HepG2 (cell line): Measurements from ENCODE around the gene SRCIN1. TPM values are rescaled to one million over a fixed set of nuclear protein-coding genes. Genes with fewer than 3 reads are reported as not detected.

Source experiments
- BCL6 ChIP-seq: IDR thresholded peaks from 2 replicates; pipeline ENCODE4 v1.6.1; 2016; ENCODE audit warnings: missing genetic modification reagents, missing compliant biosample characterization
- FOSL2 ChIP-seq: sonication (generic); formaldehyde crosslinking; IDR thresholded peaks from 2 replicates; pipeline ENCODE4 v1.4.0; 2020; ENCODE audit warnings: missing genetic modification reagents
- MATR3 ChIP-seq: sonication (generic); formaldehyde crosslinking; IDR thresholded peaks from 2 replicates; pipeline ENCODE4 v1.4.0; 2020; ENCODE audit warnings: missing genetic modification reagents
- MTF2 ChIP-seq: sonication (generic); formaldehyde crosslinking; IDR thresholded peaks from 2 replicates; pipeline ENCODE4 v1.5.0; 2020; ENCODE audit warnings: missing genetic modification reagents, borderline replicate concordance
- NFYC ChIP-seq: IDR thresholded peaks from 2 replicates; pipeline ENCODE4 v1.6.1; 2016; ENCODE audit warnings: missing genetic modification reagents, missing compliant biosample characterization
- RFX3 ChIP-seq: IDR thresholded peaks from 2 replicates; pipeline ENCODE4 v1.6.1; 2016; ENCODE audit warnings: missing biosample characterization, missing genetic modification reagents
- SUZ12 ChIP-seq: fragments of 150-350 bp; IDR thresholded peaks from 2 replicates; pipeline ENCODE4 v1.6.1; 2014; ENCODE audit warnings: low read depth, low read length
- TEAD3 ChIP-seq: optimal IDR thresholded peaks from 2 replicates; pipeline ENCODE3; 2016; ENCODE audit warnings: borderline replicate concordance
- YEATS4 ChIP-seq: sonication (generic); formaldehyde crosslinking; IDR thresholded peaks from 2 replicates; pipeline ENCODE4 v1.4.0; 2020; ENCODE audit warnings: missing genetic modification reagents, borderline replicate concordance
- ZFP62 ChIP-seq: sonication (generic); formaldehyde crosslinking; IDR thresholded peaks from 2 replicates; pipeline ENCODE4 v1.4.0; 2020; ENCODE audit warnings: missing genetic modification reagents
- ZNF296 ChIP-seq: sonication (generic); formaldehyde crosslinking; conservative IDR thresholded peaks from 2 replicates; pipeline ENCODE4 v1.5.0; 2020; ENCODE audit warnings: mild to moderate bottlenecking, missing genetic modification reagents
- ZNF605 ChIP-seq: sonication (generic); formaldehyde crosslinking; IDR thresholded peaks from 2 replicates; pipeline ENCODE4 v1.8.0; 2022; ENCODE audit warnings: mild to moderate bottlenecking, missing genetic modification reagents
- ZNF709 ChIP-seq: sonication (generic); formaldehyde crosslinking; IDR thresholded peaks from 2 replicates; pipeline ENCODE4 v1.5.0; 2020; ENCODE audit warnings: mild to moderate bottlenecking, missing genetic modification reagents
- ZNF724P ChIP-seq: sonication (generic); formaldehyde crosslinking; IDR thresholded peaks from 2 replicates; pipeline ENCODE4 v1.8.0; 2022; ENCODE audit warnings: missing genetic modification reagents, borderline replicate concordance
- ZNF746 ChIP-seq: sonication (generic); formaldehyde crosslinking; IDR thresholded peaks from 2 replicates; pipeline ENCODE4 v1.8.0; 2022; ENCODE audit warnings: mild to moderate bottlenecking, missing genetic modification reagents
- ZNF75D ChIP-seq: sonication (generic); formaldehyde crosslinking; IDR thresholded peaks from 2 replicates; pipeline ENCODE4 v1.8.1; 2023; ENCODE audit warnings: missing genetic modification reagents, mild to moderate bottlenecking, borderline replicate concordance
- ZNF83 ChIP-seq: sonication (generic); formaldehyde crosslinking; IDR thresholded peaks from 2 replicates; pipeline ENCODE4 v1.4.0; 2020; ENCODE audit warnings: missing genetic modification reagents, mild to moderate bottlenecking, borderline replicate concordance
- ZSCAN22 ChIP-seq: sonication (generic); formaldehyde crosslinking; IDR thresholded peaks from 2 replicates; pipeline ENCODE4 v1.4.0; 2020; ENCODE audit warnings: mild to moderate bottlenecking, missing genetic modification reagents
- polyA plus RNA-seq, 8 experiments: library from polyadenylated mRNA; depleted of rRNA in 3 of 8; stranded (reverse) in 7 of 8; unstranded in 1 of 8; fragments of >200 nt; fragmentation: Illumina TruSeq in 4 of 8; extraction: Trizol in 4 of 8; gene quantifications; 2 replicates each; pipeline versions ENCODE4 v1.2.1 to v1.2.3, GENCODE V29; 2011 to 2016; ENCODE audit warnings: low read depth in 4 of 8, missing spikeins in 1 of 8, mixed read lengths in 1 of 8; ENCODE audit not compliant: insufficient read depth in 1 of 8
- total RNA-seq, 5 experiments: library from RNA; depleted of rRNA; stranded (reverse); fragments of >200 nt; fragmentation: Illumina TruSeq; extraction: Trizol; gene quantifications; 2 replicates each; pipeline ENCODE4 v1.2.3, GENCODE V29; 2016; ENCODE audit warnings: low read depth in 1 of 5
- TF ChIP-seq, protein P1 (sequence below): sonication (generic); formaldehyde crosslinking; IDR thresholded peaks from 2 replicates; pipeline ENCODE4 v1.4.0; 2020; ENCODE audit warnings: missing genetic modification reagents
- TF ChIP-seq, protein P2 (sequence below): IDR thresholded peaks from 2 replicates; pipeline ENCODE4 v1.6.1; 2016; ENCODE audit warnings: mild to moderate bottlenecking
- TF ChIP-seq, protein P3 (sequence below): sonication (generic); formaldehyde crosslinking; conservative IDR thresholded peaks from 2 replicates; pipeline ENCODE4 v1.5.0; 2020; ENCODE audit warnings: missing genetic modification reagents
- TF ChIP-seq, protein P4 (sequence below): sonication (generic); formaldehyde crosslinking; IDR thresholded peaks from 2 replicates; pipeline ENCODE4 v1.4.0; 2020; ENCODE audit warnings: missing genetic modification reagents
- TF ChIP-seq, protein P5 (sequence below): IDR thresholded peaks from 2 replicates; pipeline ENCODE4 v1.6.1; 2012; ENCODE audit warnings: inconsistent platforms
- TF ChIP-seq, protein P6 (sequence below): sonication (generic); formaldehyde crosslinking; IDR thresholded peaks from 2 replicates; pipeline ENCODE4 v1.5.0; 2020; ENCODE audit warnings: missing genetic modification reagents

The SRCIN1 gene
- total and polyA plus RNA-seq, 2 of the 13 experiments (the other 11 are each of a cell fraction or from before 2014, with no cell fraction given): 1.2 to 9.6 TPM

DNA sequence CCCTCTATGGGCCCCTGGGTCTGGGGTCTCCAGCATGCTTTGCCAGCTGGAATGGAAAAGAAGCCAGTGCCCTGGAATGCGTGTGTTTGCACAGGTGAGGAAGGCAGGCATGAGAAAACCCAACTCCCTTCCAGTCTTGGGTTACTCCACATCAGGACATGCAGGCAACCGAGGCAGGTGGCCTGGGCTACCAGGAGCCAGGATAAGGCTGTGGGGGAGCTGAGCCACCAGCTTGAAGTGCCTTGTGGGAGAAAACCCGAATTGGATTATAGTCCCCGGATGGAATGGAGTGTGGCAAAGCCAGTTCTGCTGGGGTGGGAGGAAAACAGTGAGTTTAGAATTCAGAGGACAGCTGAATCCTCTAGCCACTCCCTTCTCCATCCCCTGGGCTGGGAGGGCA, 7.2 kb downstream of the SRCIN1 start (continued):
- TF ChIP-seq BCL6 (CRISPR knock-in tag) (peak; percentile 56), ZNF746 (CRISPR knock-in tag) (no peak), ZFP62 (CRISPR knock-in tag) (no peak), MTF2 (no peak), ZNF605 (CRISPR knock-in tag) (0 out of 2 replicates have a peak, but pooled peaks have one; percentile 63), ZNF75D (CRISPR knock-in tag) (no peak), ZNF83 (no peak), YEATS4 (CRISPR knock-in tag) (no peak), ZSCAN22 (CRISPR knock-in tag) (no peak), ZNF709 (CRISPR knock-in tag) (0 out of 2 replicates have a peak, but pooled peaks have one; percentile 4), RFX3 (CRISPR knock-in tag) (no peak), ZNF724P (no peak), ZNF296 (no peak), SUZ12 (no peak), MATR3 (CRISPR knock-in tag) (no peak), NFYC (CRISPR knock-in tag) (no peak), TEAD3 (CRISPR knock-in tag) (peak; percentile 92), FOSL2 (CRISPR knock-in tag) (peak; percentile 13; the same call in 1 of the 2 replicates)
- TF ChIP-seq, protein P1, sequence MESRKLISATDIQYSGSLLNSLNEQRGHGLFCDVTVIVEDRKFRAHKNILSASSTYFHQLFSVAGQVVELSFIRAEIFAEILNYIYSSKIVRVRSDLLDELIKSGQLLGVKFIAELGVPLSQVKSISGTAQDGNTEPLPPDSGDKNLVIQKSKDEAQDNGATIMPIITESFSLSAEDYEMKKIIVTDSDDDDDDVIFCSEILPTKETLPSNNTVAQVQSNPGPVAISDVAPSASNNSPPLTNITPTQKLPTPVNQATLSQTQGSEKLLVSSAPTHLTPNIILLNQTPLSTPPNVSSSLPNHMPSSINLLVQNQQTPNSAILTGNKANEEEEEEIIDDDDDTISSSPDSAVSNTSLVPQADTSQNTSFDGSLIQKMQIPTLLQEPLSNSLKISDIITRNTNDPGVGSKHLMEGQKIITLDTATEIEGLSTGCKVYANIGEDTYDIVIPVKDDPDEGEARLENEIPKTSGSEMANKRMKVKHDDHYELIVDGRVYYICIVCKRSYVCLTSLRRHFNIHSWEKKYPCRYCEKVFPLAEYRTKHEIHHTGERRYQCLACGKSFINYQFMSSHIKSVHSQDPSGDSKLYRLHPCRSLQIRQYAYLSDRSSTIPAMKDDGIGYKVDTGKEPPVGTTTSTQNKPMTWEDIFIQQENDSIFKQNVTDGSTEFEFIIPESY (CRISPR knock-in tag): 0 out of 2 replicates have a peak, but pooled peaks have one; percentile 9
- TF ChIP-seq, protein P2, sequence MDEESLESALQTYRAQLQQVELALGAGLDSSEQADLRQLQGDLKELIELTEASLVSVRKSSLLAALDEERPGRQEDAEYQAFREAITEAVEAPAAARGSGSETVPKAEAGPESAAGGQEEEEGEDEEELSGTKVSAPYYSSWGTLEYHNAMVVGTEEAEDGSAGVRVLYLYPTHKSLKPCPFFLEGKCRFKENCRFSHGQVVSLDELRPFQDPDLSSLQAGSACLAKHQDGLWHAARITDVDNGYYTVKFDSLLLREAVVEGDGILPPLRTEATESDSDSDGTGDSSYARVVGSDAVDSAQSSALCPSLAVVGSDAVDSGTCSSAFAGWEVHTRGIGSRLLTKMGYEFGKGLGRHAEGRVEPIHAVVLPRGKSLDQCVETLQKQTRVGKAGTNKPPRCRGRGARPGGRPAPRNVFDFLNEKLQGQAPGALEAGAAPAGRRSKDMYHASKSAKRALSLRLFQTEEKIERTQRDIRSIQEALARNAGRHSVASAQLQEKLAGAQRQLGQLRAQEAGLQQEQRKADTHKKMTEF (CRISPR knock-in tag): no peak
- TF ChIP-seq, protein P3, sequence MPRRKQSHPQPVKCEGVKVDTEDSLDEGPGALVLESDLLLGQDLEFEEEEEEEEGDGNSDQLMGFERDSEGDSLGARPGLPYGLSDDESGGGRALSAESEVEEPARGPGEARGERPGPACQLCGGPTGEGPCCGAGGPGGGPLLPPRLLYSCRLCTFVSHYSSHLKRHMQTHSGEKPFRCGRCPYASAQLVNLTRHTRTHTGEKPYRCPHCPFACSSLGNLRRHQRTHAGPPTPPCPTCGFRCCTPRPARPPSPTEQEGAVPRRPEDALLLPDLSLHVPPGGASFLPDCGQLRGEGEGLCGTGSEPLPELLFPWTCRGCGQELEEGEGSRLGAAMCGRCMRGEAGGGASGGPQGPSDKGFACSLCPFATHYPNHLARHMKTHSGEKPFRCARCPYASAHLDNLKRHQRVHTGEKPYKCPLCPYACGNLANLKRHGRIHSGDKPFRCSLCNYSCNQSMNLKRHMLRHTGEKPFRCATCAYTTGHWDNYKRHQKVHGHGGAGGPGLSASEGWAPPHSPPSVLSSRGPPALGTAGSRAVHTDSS: no peak
- TF ChIP-seq, protein P4, sequence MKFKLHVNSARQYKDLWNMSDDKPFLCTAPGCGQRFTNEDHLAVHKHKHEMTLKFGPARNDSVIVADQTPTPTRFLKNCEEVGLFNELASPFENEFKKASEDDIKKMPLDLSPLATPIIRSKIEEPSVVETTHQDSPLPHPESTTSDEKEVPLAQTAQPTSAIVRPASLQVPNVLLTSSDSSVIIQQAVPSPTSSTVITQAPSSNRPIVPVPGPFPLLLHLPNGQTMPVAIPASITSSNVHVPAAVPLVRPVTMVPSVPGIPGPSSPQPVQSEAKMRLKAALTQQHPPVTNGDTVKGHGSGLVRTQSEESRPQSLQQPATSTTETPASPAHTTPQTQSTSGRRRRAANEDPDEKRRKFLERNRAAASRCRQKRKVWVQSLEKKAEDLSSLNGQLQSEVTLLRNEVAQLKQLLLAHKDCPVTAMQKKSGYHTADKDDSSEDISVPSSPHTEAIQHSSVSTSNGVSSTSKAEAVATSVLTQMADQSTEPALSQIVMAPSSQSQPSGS (CRISPR knock-in tag): no peak
- TF ChIP-seq, protein P5, sequence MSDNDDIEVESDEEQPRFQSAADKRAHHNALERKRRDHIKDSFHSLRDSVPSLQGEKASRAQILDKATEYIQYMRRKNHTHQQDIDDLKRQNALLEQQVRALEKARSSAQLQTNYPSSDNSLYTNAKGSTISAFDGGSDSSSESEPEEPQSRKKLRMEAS: peak; percentile 25; the same call in 1 of the 2 replicates
- TF ChIP-seq, protein P6, sequence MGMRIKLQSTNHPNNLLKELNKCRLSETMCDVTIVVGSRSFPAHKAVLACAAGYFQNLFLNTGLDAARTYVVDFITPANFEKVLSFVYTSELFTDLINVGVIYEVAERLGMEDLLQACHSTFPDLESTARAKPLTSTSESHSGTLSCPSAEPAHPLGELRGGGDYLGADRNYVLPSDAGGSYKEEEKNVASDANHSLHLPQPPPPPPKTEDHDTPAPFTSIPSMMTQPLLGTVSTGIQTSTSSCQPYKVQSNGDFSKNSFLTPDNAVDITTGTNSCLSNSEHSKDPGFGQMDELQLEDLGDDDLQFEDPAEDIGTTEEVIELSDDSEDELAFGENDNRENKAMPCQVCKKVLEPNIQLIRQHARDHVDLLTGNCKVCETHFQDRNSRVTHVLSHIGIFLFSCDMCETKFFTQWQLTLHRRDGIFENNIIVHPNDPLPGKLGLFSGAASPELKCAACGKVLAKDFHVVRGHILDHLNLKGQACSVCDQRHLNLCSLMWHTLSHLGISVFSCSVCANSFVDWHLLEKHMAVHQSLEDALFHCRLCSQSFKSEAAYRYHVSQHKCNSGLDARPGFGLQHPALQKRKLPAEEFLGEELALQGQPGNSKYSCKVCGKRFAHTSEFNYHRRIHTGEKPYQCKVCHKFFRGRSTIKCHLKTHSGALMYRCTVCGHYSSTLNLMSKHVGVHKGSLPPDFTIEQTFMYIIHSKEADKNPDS (CRISPR knock-in tag): no peak
